Mucosa of stomach (tissue), 1 donor: ENCODE results near the gene RFTN1.

Source experiments
- H3K27me3 ChIP-seq: one replicate; pipeline ENCODE4 v1.7.0; 2013; ENCODE audit warnings: mild to moderate bottlenecking, low read length; ENCODE audit not compliant: control insufficient read depth, insufficient read depth
- H3K36me3 ChIP-seq: one replicate; pipeline ENCODE4 v1.7.0; 2013; ENCODE audit warnings: low read length; ENCODE audit not compliant: control insufficient read depth, insufficient read depth
- H3K4me1 ChIP-seq: one replicate; pipeline ENCODE4 v1.7.0; 2013; ENCODE audit warnings: mild to moderate bottlenecking, low read length; ENCODE audit not compliant: control insufficient read depth, insufficient read depth
- H3K4me3 ChIP-seq: one replicate; pipeline ENCODE4 v1.7.0; 2013; ENCODE audit warnings: low read length
- H3K9ac ChIP-seq: one replicate; pipeline ENCODE4 v1.7.0; 2013; ENCODE audit warnings: mild to moderate bottlenecking, low read length, moderate library complexity
- H3K9me3 ChIP-seq: one replicate; pipeline ENCODE4 v1.7.0; 2013; ENCODE audit warnings: mild to moderate bottlenecking, low read length, moderate library complexity; ENCODE audit not compliant: control insufficient read depth
- donor health status: Pancreatic carcinoma.

RFTN1 gene

DNA sequence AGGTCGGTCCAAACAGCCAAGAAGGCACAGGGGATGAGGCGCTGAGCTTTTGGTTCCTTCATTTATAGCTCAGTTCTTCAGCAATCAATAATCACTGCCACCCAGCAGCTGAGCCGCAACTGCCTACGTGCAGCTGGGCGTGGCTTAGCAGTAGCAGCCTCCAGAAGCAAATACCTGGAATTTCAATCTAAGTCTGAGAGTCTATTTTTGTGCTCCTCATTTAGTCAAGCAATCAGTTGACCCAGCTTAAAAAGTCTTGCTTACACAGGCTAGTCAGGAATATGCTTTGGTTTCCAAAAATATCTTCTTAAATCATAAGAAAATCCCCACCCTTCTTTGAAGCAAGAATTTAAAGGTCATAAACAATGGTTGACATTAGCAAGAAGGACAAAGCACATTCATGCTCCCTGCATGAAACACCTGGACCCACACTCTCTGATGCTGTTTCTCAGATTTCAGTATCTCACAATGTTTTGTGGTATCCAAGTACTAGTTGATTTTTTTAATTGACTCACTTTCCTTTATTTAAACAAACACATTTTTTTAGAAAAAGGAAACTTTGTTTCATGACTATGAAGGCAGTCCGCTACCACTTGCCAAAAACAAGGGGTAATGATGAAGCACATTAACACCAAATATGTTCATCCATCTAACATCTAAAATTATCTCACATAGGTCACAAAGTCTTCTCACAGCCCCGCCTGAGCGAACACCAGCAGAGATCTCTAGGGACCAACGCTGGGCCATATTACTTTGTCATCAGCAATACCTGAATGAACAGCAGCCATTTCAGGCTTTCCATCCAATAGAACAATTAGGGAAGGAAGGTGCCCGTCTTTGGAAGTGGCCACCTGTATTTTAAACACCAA is 142.4 kb downstream of the RFTN1 start:
- H3K36me3 ChIP-seq, result no peaks in the 10 kb centered on the region
- no peaks in the 10 kb centered on the region for H3K27me3 ChIP-seq
- no peaks in the 10 kb centered on the region for H3K4me1 ChIP-seq
- no peak overlapping the region for H3K4me3 ChIP-seq
- no peaks in the 10 kb centered on the region for H3K9me3 ChIP-seq
- H3K9ac ChIP-seq, result no peak overlapping the region

DNA sequence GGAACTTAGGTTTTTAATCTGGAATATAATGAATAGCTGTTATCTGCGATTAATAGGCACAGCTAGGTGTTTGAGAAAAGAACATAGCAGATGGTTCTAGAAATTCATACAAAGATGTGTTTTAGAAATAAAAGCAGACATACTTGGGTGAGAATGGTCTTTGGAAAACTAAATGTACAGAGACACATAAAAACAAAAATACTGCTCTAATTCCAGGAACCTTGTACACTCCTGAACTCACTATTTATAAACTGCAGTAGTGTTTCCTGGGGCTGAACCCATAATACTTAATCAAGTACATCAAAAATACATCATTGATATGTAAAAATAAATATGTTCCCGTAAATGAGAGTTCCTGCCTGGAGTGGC is 143.0 kb downstream of the RFTN1 start:
- Histone ChIP-seq H3K27me3 (no peaks in the 10 kb centered on the region), H3K9me3 (no peaks in the 10 kb centered on the region), H3K9ac (no peak overlapping the region), H3K4me1 (no peaks in the 10 kb centered on the region), H3K36me3 (no peaks in the 10 kb centered on the region), H3K4me3 (no peak overlapping the region)

DNA sequence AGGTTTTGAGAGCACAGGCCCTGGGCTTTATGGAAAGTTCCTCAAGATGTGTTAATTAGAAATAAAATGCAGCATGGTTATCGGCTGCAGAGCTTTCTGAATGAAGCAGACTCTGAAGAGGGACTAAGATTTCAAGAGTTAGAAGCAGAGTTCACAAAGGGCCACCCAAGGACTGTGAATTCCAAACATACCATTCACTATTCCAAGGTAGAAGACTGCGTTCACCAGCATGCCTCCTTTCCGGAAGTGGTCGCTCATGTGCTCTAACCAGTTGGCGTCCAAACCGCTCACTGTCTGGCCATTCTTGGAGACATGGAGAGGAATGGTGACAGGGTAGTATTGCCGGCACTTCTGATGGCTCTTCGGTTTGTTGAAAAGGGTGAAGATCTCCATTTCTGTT is 143.6 kb downstream of the RFTN1 start:
- Histone ChIP-seq H3K9me3 (no peaks in the 10 kb centered on the region), H3K4me1 (no peaks in the 10 kb centered on the region), H3K4me3 (no peak overlapping the region), H3K27me3 (no peaks in the 10 kb centered on the region), H3K36me3 (no peaks in the 10 kb centered on the region), H3K9ac (no peak overlapping the region)

DNA sequence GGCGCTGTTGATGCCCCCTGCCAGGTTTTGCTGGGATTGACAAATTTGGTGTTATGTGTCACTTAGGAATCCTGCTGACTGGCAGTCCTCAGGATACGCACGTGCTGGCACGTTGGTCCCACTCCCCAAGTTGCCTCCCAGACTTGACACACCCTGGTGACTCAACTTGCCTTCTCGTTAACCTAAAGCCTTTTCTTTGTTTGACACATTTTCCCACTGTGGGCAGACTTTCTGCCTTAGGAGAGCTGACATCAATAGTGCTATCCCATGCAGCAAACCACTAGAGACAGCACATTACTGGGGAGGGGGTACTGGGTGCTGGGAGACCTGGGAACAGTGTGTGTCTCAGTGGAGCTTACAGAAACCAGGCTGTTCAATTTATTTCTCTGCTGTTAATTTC is 144.2 kb downstream of the RFTN1 start:
- no peaks in the 10 kb centered on the region for H3K4me1 ChIP-seq
- H3K36me3 ChIP-seq, result no peaks in the 10 kb centered on the region
- H3K9me3 ChIP-seq, result no peaks in the 10 kb centered on the region
- H3K27me3 ChIP-seq, result no peaks in the 10 kb centered on the region
- H3K9ac ChIP-seq, result no peak overlapping the region
- no peak overlapping the region for H3K4me3 ChIP-seq

DNA sequence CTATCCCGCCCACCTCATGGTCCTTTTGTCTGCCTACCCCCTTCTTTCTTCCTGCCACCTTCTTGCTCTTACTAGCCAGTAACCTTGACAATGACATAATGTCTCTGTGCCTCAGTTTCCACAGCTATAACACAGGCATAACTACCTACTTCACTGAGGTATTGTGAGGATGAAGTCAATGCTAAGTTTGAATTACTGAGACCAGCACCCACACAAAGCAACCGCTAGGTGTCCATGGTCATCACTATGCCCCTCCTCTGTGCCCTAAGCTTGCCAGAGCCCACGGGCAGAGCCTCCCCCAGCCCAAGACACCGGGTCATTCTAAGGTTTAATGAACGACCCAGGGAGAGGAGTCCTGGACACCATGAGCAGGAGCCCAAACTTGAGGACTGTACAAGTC is 146.9 kb downstream of the RFTN1 start:
- H3K9ac ChIP-seq, result no peak overlapping the region
- no peaks in the 10 kb centered on the region for H3K27me3 ChIP-seq
- no peak overlapping the region for H3K4me3 ChIP-seq
- no peaks in the 10 kb centered on the region for H3K4me1 ChIP-seq
- no peaks in the 10 kb centered on the region for H3K36me3 ChIP-seq
- no peaks in the 10 kb centered on the region for H3K9me3 ChIP-seq

DNA sequence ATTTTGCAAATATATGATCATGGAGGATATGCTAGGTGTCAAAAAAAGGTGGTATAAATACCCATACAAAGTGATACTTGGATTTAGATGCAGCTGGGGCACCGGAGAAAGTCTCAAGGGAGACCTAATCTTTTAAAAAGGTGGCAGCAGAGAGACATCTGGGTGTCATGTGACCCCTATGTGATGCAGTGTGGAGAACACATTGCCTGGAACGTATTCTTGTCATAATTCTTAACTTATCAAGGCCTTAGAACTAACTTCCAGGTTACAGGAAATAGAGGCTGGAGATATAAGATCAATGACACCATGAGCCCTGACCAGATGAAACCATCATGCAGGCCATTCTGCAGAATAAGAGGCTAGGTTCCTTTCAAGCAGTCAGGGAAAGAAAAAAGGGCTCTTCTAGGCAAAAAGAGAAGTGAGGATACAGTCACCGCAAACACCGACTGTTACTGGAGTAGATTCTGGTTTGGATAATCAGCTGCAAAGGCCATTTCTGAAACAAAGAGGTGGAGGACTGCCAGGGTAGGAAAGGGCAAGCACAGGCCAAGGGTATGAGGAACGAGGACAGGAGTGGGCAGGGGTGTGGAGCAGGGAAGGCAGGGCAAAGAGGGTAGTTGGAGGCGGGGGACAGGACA is 147.9 kb downstream of the RFTN1 start:
- H3K4me3 ChIP-seq, result no peak overlapping the region
- no peaks in the 10 kb centered on the region for H3K36me3 ChIP-seq
- H3K4me1 ChIP-seq, result no peaks in the 10 kb centered on the region
- no peak overlapping the region for H3K9ac ChIP-seq
- no peaks in the 10 kb centered on the region for H3K27me3 ChIP-seq
- H3K9me3 ChIP-seq, result no peaks in the 10 kb centered on the region

DNA sequence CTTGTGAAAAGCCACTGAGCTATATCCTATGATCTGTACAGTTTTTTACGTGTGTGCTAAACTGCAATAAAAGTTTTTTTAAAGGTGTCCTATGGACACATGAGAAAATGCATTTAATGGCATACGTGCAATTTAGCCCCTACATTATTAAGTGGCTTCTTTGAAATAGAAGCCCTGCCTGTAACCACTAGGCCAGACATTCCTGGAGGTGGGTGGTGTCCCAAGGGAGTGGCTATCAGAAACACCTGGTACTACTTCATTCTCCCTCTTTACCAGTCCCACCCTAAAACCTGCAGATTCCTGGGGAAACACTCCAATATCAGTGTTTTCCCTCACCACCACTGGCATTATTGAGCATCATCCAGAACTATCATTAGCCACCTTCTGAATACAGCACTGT is 148.5 kb downstream of the RFTN1 start:
- Histone ChIP-seq H3K27me3 (no peaks in the 10 kb centered on the region), H3K4me1 (no peaks in the 10 kb centered on the region), H3K9me3 (no peaks in the 10 kb centered on the region), H3K4me3 (no peak overlapping the region), H3K36me3 (no peaks in the 10 kb centered on the region), H3K9ac (no peak overlapping the region)

DNA sequence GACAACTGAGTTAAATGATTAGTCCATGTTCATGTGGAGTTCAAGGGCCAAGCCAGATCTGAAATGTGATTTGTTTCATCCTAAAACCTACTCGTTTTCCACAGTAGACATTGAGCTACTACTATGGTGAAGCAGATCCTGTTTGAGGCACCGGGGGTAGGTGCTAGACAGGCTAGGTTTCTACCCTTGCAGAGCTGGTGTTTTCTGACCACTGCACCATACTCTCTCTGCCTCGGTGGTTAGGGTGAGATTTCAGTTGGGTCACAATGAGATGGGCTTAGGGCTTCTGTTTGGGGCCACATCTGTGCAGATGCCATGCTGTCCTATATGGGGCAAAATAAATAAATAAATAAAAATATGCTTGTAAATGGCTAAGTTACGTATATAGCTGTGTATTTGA is 149.2 kb downstream of the RFTN1 start:
- no peak overlapping the region for H3K9ac ChIP-seq
- H3K9me3 ChIP-seq, result no peaks in the 10 kb centered on the region
- H3K27me3 ChIP-seq, result no peaks in the 10 kb centered on the region
- no peak overlapping the region for H3K4me3 ChIP-seq
- no peaks in the 10 kb centered on the region for H3K36me3 ChIP-seq
- H3K4me1 ChIP-seq, result no peaks in the 10 kb centered on the region

DNA sequence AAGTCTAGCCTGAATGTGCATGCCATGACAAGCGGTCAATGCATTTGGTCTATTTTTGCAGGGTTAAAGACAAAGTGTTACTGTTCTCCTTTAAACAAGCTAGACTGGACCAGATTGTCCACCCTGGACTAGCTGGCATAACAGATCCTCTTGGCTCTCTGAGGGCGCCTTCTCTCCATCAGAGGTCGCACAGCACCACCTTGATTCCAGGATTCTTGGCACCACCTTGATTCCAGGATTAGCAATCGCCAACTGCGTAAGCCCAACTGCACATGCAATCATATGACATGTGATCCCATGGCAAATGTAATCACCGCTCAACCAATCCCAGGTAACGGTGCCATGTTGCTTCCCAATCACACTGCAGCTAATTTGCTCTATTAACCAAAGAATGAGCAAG is 149.9 kb downstream of the RFTN1 start:
- Histone ChIP-seq H3K27me3 (no peaks in the 10 kb centered on the region), H3K4me1 (no peaks in the 10 kb centered on the region), H3K36me3 (no peaks in the 10 kb centered on the region), H3K9me3 (no peaks in the 10 kb centered on the region), H3K4me3 (no peak overlapping the region), H3K9ac (no peak overlapping the region)

DNA sequence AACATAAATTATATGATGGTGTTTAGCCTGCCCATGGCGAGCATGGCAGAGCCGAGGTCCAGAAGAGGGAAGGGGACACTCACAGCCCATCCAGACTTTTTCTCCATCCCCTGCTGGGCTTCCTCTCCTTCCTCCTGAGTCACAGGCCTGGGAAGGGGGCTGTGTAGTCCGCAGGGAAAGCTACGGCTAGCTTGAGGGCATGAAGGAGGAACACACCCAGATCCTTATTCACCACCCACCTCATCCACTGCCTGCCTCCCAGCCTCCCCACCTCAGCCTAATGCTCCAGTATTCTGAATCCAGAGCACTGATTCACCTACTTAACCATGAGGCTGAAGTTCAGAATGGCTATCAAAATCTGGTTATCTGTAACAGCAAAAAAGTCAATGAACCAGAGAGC is 150.7 kb downstream of the RFTN1 start:
- Histone ChIP-seq H3K4me3 (no peak overlapping the region), H3K9me3 (no peaks in the 10 kb centered on the region), H3K27me3 (no peaks in the 10 kb centered on the region), H3K36me3 (no peaks in the 10 kb centered on the region), H3K4me1 (no peaks in the 10 kb centered on the region), H3K9ac (no peak overlapping the region)

DNA sequence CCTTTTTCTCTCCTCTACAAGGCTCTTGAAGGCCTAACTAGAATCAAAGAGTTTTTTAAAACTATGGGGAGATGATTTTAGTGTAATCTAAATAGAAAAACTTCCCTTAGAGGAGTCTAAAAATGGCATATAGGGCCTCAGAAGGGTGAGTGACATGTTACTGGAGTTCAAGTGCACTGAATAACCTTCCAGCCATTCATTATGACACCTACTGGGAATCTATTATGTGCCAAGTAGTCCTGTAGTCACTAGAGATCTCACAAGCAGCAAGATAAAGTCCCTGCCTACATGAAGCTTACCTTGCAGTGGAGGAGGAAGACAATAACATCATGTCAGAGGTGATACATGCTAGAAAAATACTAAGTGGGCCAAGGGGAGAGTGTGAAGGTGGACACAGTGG is 152.4 kb downstream of the RFTN1 start:
- no peaks in the 10 kb centered on the region for H3K36me3 ChIP-seq
- H3K9me3 ChIP-seq, result no peaks in the 10 kb centered on the region
- H3K27me3 ChIP-seq, result no peaks in the 10 kb centered on the region
- H3K9ac ChIP-seq, result no peak overlapping the region
- H3K4me1 ChIP-seq, result no peaks in the 10 kb centered on the region
- no peak overlapping the region for H3K4me3 ChIP-seq

DNA sequence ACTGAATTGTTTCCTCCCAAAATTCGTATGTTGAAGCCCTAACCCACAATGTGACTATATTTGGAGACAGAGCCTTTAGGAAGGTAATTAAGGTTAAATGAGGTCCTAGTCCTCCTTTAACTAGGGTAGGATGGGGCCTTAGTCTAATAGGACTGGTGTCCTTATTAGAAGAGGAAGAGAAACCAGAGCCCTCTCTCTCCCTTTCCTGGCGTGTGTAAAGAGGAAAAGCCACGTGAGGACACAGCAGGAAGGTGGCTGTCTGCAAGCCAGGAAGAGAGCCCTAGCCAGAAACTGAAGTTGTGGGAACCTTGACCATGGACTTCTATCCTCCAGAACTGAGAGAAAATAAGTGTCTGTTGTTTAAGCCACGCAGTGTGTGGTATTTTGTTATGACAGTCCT is 154.2 kb downstream of the RFTN1 start:
- H3K4me3 ChIP-seq, result no peak overlapping the region
- no peaks in the 10 kb centered on the region for H3K4me1 ChIP-seq
- no peaks in the 10 kb centered on the region for H3K36me3 ChIP-seq
- no peaks in the 10 kb centered on the region for H3K27me3 ChIP-seq
- H3K9me3 ChIP-seq, result no peaks in the 10 kb centered on the region
- H3K9ac ChIP-seq, result no peak overlapping the region
